Stimulated activated CD4-positive, alpha-beta T cell treated with anti-CD3 and anti-CD28 coated beads, Interleukin-15, amount 100 ng/mL, for 48 hours (primary cell): ENCODE results near the gene CYB561D2.
A peak's percentile ranks its signal among the peaks of the same experiment; 100 is the strongest.

Experiments used
- DNase-seq, 2 donors: peaks; one replicate each; pipeline ENCODE4 v3.0.0-alpha.2; 2020; ENCODE audit warnings: low read depth in 2 of 2

Gene CYB561D2

DNA sequence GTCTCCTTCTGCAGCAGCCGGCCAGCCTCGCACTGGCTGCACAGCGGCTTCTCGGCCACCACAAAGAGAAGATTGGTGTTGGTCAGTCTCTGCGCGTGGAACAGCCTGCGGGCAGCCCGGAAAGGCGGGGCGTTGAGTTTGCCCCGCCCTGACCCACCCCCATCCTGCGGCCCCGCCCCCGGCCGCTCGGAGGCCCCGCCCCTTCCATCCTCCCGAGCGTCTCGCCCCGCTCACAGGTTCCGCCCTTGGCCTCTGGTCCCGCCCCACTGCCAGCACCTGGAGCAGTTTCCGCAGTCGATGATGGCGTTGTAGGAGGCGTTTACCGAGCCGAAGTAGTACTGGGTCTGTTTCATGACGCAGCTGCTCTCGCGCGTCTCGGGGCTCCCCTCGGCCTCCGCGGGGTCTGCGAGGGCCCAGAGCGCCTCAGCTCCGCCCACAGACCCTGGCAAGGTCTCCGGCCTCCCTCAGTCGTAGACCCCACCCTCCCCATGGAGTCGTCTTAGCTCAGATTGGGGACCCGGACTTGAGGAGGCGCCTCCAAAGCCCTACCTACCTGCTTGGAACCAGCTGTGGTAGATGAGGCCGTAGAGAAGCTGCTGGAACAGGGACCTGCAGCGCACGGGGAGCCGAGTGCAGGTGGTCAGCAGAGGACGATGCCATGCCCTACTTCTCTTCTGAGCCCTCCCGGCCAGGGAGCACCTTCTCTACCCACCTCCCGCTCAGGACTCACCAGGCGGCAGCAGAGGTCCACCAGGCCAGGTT, 14.6 kb downstream of the CYB561D2 start:
- peak; percentile 92 to 93 for DNase-seq

DNA sequence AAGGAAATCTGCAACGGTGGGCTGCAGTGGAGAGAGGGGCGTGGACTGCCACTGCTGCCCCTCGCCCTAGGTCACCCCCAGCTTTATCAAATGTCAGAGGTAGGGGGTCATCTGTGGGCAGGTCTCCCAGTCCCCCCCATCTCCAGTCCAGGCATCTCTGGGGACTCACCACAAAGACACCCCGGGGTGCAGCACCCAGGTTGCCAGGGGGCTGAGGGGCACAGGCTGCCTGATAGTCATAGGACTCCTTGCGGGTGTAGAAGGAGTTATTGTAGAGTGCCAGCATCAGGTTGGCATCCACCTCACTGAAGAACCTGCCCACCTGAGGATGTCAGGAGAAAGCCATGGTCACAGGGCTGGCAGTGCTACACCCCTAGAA, 15.2 kb downstream of the CYB561D2 start:
- DNase-seq, result no peak

- DNase-seq, result no peak
These were observed 18.5 kb downstream of the CYB561D2 start for GRCh38 chr3:50369012-50369670.

DNA sequence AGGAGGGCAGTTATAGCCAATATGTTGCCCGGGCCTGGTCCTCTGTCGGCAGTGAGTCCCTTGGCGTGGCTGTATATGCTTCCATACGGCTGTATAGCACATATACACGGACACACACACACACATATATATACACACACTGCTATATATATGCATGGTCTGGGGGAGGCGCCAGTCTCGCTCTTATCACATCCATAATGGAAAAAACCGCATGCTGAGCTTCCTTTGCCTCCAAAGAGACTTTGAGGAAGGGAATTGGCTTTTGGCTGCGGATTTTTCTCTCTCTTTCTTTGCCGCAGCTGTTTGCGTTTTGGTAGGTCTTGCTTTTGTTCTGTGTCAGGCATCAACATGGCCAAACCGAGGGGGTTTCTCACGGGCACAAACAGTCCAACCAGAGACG, 19.9 kb downstream of the CYB561D2 start:
- no peak for DNase-seq

- no peak for DNase-seq
These were observed 20.5 kb downstream of the CYB561D2 start for GRCh38 chr3:50371133-50371685.

- DNase-seq, result no peak
These were observed 21.7 kb downstream of the CYB561D2 start for GRCh38 chr3:50372349-50372748.

DNA sequence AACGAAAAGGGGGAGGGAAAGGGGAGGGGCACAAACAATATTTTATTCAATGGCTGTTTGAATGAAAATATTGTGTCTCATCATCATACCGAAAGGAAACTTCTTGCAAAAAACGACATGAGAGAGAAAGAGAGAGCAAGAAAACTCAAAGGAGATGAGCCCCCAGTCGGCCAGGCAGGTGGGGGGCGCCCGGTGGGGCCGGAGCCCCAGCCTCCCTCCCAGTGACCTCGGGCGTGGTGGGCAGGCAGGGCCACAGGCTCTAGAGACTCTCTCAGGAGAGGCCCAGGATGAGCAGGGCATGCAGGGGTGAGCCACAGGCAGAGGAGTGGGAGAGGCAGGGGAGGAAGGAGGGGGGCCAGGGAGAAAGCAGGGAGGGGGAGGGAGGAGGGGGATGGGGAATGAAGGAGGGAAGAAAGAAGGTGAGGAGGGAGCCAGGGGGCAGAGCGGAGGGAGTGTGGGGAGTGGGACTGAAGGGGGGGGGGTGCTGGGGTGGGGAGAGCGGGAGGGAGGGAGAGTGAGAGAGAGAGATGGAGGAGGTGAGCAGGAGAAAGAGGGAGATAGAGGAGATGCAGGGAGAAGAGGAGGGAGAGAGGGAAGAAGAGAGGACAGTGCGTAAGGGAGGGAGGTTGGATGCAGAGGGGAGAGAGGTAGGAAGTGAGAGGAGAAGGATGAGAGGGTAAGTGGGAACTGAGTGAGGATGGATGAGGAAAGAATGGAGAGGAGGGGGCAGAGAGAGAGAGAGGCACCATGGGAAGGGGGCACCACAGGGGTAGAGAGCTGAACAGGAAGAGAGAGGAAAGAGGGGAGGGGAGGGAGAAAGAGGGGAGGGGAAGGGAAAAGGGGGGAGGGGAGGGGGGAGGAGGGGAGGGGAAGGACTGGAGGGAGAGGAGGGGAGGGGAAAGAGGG, 22.7 kb downstream of the CYB561D2 start:
- no peak for DNase-seq

- DNase-seq, result no peak
These were observed 23.9 kb downstream of the CYB561D2 start for GRCh38 chr3:50374363-50375257.

- DNase-seq, result no peak
These were observed 24.7 kb downstream of the CYB561D2 start for GRCh38 chr3:50375258-50375931.

DNA sequence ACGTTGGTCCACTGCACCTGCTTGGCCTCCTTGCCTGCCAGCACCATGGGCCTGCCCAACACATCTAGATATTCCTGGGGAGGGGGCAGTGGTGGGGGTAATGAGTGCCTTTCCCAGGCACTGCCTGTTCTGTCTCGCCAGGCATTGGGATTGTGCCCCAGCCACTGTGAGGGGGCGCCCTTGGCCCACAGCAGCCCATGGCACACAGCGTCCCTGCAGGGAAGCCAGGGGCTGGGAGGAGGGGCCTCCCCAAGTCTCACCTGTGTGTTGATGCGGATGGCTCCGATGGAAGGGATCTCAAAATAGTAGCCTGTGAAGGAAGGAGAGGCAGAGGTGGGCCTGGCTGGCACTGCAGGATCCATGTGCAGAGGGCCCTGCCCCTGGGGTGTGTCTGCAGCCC, 27.4 kb downstream of the CYB561D2 start:
- no peak for DNase-seq

DNA sequence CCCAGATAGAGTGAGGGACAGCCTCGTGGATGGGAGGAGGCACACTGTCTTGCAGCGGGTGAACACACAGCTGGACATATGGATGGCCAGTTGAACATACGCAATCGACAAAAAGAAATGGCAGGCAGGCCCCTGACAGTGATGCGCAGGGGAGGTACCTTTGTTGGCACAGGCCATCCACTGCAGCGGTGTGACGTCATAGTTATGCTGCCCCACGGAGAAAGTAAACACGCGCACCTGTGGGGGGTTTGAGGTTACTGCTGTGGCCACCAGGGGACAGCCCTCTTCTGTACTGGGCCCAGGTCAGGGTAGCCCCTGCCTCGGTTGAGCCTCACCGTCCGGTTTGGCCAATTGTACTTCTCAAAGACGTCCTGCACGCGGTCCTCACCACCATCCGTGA, 28.1 kb downstream of the CYB561D2 start:
- no peak for DNase-seq

- DNase-seq, result no peak
These were observed 29.9 kb downstream of the CYB561D2 start for GRCh38 chr3:50380405-50381085.

- no peak for DNase-seq
These were observed 30.7 kb downstream of the CYB561D2 start for GRCh38 chr3:50381383-50381782.

GRCh38 chr3:50382722-50383121, 32.1 kb downstream of the CYB561D2 start:
- no peak for DNase-seq

DNA sequence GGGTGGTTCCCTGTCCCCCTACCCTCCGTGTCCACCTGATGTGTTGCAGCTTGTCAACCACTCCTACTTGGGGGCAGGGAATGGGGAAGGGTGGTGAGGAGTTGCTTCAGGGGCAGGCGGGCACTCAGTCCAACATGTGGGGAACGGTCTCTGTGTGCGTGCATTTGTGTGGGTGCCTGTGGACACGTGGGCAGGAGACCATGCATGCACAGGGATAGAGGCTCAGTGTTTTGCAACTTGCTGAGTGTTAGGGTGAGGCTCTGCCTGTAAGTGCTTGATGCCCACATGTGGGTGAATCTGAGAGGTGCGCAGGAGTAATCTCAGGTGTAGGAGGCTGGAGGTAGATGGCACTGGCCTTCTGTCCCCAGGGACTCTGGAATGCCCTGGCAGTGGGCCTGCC, 33.1 kb downstream of the CYB561D2 start:
- DNase-seq, result no peak

- no peak for DNase-seq
These were observed 35.1 kb downstream of the CYB561D2 start for GRCh38 chr3:50385754-50386153.

GRCh38 chr3:50388016-50388719, 37.5 kb downstream of the CYB561D2 start:
- no peak for DNase-seq

DNA sequence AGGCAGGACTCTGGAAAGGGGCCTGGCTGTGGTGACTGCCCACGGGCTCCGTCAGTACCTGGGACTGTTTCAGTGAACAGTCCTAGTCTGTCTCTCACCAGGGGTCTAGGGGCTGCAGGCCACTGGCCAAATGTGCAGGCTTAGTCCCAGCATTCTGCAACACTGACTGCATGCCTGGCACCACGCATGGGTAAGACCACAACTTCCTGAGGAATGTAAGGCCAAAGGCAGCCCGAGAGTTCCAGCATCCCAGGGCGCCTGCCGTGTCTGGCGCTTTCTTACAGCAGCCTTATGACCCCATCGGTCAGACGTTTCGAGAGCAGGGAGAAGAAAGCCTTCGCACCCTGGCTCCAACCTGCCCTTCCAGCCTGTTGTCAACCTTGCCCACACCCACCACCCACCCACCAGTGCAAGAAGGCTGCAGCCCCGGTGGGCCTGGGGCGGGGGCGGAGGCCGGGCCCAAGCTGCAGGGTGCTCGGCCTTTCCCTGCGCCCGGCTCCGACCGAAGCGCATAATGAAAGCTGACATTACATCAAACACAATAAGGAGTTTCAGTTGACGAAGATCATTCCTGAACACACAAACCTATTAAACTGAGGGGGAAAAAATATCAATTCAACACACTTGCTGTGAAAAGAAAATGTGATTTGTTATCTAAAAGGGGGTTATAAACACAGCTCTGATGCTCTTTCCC, 38.2 kb downstream of the CYB561D2 start:
- no peak for DNase-seq

- DNase-seq, result no peak
These were observed 38.7 kb downstream of the CYB561D2 start for GRCh38 chr3:50389414-50389767.
